ENCODE results near the gene ZNF320. TPM values are rescaled to one million over a fixed set of nuclear protein-coding genes. Genes with fewer than 3 reads are reported as not detected.

ZNF320 gene
- total RNA-seq, 1 donor from 2014 or later: 11.1 TPM

DNA sequence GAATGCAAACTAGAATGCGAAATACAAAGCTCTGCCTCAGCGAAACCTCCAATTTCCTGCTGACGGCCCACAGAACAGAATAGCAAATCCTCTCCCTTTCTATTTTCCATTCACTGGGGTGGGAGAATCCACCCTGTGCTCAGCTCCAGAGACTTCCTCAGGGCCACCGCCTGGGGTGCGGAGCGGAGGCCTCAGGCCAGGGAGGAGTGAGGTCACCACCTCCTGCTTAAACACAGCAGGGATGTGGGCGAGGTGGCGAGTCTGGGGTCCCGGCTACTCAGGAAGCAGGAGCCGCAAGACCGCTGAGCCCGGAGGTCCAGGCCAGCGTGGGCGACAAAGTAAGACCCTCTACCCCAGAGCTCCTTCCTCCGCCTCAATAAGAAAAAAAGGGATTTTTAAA, 666 bp upstream of the ZNF320 start:
- Histone ChIP-seq H3K27ac (replicated peaks) (peak overlapping the region; percentile 95), H3K27me3 (ENCODE audit: low read depth) (no peaks in the 10 kb centered on the region), H3K4me1 (peaks cover 23% of the 10 kb centered on the region), H3K4me3 (peak overlapping the region; percentile 84), H3K9me3 (replicated peaks) (no peaks in the 10 kb centered on the region), H3K36me3 (peaks cover 6% of the 10 kb centered on the region)
- DNase-seq: no peak
- TF ChIP-seq, protein P1, sequence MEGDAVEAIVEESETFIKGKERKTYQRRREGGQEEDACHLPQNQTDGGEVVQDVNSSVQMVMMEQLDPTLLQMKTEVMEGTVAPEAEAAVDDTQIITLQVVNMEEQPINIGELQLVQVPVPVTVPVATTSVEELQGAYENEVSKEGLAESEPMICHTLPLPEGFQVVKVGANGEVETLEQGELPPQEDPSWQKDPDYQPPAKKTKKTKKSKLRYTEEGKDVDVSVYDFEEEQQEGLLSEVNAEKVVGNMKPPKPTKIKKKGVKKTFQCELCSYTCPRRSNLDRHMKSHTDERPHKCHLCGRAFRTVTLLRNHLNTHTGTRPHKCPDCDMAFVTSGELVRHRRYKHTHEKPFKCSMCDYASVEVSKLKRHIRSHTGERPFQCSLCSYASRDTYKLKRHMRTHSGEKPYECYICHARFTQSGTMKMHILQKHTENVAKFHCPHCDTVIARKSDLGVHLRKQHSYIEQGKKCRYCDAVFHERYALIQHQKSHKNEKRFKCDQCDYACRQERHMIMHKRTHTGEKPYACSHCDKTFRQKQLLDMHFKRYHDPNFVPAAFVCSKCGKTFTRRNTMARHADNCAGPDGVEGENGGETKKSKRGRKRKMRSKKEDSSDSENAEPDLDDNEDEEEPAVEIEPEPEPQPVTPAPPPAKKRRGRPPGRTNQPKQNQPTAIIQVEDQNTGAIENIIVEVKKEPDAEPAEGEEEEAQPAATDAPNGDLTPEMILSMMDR (IDR thresholded peaks at IDR 0.05; ENCODE audit: borderline replicate concordance): no peak
- intact Hi-C loops (cut with micrococcal nuclease): no loop called here

DNA sequence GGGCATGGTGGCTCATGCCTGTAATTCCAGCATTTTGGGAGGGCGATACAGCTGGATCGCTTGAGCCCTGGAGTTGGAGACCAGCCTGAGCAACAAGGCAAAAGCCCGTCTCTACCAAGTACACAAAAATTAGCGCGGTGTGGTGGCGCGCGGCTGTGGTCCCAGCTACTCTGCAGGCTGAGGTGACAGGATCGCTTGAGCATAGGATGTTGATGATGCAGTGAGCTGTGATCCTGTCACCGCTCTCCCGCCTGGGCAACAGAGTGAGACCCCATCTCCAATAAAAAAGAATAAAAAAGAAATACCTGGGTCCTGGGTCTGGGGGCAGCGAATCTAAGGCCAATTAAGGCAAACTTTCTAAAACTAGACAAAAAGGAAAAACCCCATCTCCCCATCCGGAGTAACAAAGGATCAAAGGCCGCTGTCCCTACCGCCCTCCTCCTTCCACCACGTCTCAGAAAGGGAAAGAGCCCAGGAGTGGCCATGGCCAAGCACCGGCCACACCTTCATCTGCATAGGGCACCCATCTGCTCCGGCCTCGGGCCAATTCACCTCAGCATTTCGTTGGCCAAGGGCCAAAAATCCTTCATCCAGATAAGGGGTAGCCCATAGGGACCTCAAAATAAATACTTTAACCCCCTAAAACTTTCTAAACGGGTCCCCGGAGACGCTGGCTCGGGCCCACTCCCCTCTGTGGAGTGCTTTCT, 851 bp downstream of the ZNF320 start:
- intact Hi-C loops (cut with micrococcal nuclease): no loop called here
- no peak for DNase-seq
- TF ChIP-seq, protein P1 (IDR thresholded peaks at IDR 0.05; ENCODE audit: borderline replicate concordance): no peak

DNA sequence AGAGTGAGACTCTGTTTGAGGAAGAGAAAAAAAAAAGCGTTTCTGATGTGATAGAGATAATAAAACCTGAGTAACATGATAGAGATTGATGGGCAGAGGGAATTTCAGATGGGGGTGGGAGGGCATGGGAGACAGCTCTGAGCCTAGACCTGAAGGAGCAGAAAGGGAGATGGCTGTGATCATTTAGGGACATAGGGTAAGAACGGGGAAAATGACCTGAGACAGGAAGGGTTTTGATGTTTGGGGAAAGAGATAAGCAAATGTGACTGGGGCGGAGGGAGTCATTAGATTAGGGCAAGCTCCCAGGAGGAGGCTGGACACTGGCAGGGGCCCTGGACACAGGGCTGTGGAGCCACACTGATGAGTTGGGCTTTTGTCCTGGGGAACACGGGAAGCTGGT, 6.1 kb downstream of the ZNF320 start:
- intact Hi-C loops (cut with micrococcal nuclease): no loop called here
- TF ChIP-seq, protein P1 (IDR thresholded peaks at IDR 0.05; ENCODE audit: borderline replicate concordance): no peak
- peaks cover 57% of the 10 kb centered on the region for H3K36me3 ChIP-seq

More for the DNA sequence above, 851 bp downstream of the ZNF320 start:
- H3K4me1 ChIP-seq: peaks cover 23% of the 10 kb centered on the region
- peak overlapping the region; percentile 84 for H3K4me3 ChIP-seq
- H3K27ac ChIP-seq (replicated peaks): peak overlapping the region; percentile 95
- no peaks in the 10 kb centered on the region for H3K27me3 ChIP-seq (ENCODE audit: low read depth)
- peaks cover 10% of the 10 kb centered on the region for H3K36me3 ChIP-seq
- no peaks in the 10 kb centered on the region for H3K9me3 ChIP-seq (replicated peaks)

DNA sequence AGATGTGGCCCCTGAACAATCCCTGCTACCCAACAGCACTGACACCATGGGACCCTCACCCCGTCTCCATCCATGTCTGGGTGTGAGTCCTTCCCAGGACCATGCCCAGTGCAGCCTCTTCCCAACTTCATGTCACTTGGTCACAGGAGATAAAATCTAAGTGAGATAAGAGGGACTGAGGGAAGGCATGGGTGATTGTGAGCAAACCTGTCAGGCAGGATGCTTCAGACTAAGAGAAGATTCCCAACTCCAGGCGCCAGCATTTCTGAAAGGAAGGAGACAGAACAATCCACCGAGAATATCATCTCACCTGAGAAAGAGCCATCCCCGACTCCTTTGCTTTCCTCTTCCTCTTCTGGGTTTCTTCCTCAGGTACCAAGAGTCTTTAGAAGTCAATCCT, 7.5 kb downstream of the ZNF320 start:
- peaks cover 72% of the 10 kb centered on the region for H3K36me3 ChIP-seq
- H3K27me3 ChIP-seq (ENCODE audit: low read depth): no peaks in the 10 kb centered on the region
- H3K4me1 ChIP-seq: no peaks in the 10 kb centered on the region
- TF ChIP-seq, protein P1 (IDR thresholded peaks at IDR 0.05; ENCODE audit: borderline replicate concordance): no peak
- H3K27ac ChIP-seq (replicated peaks): no peak overlapping the region
- H3K4me3 ChIP-seq: no peak overlapping the region
- intact Hi-C loops (cut with micrococcal nuclease): no loop called here
- DNase-seq: no peak
- no peaks in the 10 kb centered on the region for H3K9me3 ChIP-seq (replicated peaks)

More for the DNA sequence above, 6.1 kb downstream of the ZNF320 start:
- H3K4me3 ChIP-seq: no peak overlapping the region
- no peaks in the 10 kb centered on the region for H3K9me3 ChIP-seq (replicated peaks)
- no peak for DNase-seq
- H3K27me3 ChIP-seq (ENCODE audit: low read depth): no peaks in the 10 kb centered on the region
- peaks cover 6% of the 10 kb centered on the region for H3K4me1 ChIP-seq
- no peak overlapping the region for H3K27ac ChIP-seq (replicated peaks)

DNA sequence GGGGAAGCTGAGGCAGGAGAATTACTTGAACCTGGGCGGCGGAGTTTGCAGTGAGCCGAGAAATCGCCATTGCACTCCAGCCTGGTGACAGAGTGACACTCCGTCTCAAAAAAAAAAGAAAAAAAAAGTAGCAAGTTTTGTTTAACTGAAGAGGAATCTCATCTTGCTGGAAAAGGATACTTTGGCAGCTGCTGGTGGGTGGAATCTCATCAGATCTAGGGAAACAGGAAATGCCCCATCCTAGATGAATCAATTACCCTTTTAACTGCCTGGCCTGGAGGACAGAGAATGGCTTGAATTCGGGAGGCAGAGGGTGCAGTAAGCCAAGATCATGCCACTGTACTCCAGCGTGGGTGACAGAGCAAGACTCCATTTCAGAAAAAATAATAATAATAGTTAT, 8.4 kb downstream of the ZNF320 start:
- H3K36me3 ChIP-seq: peaks cover 80% of the 10 kb centered on the region
- intact Hi-C loops (cut with micrococcal nuclease): no loop called here
- no peaks in the 10 kb centered on the region for H3K4me1 ChIP-seq
- H3K9me3 ChIP-seq (replicated peaks): no peaks in the 10 kb centered on the region
- H3K27ac ChIP-seq (replicated peaks): no peak overlapping the region
- no peak overlapping the region for H3K4me3 ChIP-seq
- TF ChIP-seq, protein P1 (IDR thresholded peaks at IDR 0.05; ENCODE audit: borderline replicate concordance): no peak
- DNase-seq: no peak
- no peaks in the 10 kb centered on the region for H3K27me3 ChIP-seq (ENCODE audit: low read depth)
